Colon (tissue), 2 donors: Measurements from ENCODE around the gene DNAH7.

Experiments used
- FAIRE-seq: peaks from 2 replicates; lab custom pipeline; 2012; peaks lifted over from hg19 to GRCh38; lab: Jason Lieb, UNC
- donor health status: control.
- donor health status: control.

Gene DNAH7

DNA sequence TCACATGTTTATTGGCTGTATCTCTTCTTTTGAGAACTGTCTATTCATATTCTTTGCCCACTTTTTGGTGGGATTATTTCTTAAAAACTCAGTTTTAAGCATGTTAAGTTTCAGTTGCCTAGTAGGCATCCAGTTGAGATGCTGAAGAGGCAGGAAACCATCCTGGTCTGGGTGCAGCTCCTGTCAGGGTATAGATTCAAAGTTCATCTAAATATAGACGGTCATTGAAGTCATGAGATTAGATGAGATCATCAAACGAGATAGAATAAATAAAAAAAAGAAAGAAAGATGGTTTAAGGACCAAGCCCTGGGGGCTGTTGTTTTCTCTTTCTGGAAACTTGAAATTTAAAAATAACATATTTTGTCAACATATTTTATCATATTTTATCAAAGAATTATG is 9.2 kb upstream of the DNAH7 start:
- no peak for FAIRE-seq

DNA sequence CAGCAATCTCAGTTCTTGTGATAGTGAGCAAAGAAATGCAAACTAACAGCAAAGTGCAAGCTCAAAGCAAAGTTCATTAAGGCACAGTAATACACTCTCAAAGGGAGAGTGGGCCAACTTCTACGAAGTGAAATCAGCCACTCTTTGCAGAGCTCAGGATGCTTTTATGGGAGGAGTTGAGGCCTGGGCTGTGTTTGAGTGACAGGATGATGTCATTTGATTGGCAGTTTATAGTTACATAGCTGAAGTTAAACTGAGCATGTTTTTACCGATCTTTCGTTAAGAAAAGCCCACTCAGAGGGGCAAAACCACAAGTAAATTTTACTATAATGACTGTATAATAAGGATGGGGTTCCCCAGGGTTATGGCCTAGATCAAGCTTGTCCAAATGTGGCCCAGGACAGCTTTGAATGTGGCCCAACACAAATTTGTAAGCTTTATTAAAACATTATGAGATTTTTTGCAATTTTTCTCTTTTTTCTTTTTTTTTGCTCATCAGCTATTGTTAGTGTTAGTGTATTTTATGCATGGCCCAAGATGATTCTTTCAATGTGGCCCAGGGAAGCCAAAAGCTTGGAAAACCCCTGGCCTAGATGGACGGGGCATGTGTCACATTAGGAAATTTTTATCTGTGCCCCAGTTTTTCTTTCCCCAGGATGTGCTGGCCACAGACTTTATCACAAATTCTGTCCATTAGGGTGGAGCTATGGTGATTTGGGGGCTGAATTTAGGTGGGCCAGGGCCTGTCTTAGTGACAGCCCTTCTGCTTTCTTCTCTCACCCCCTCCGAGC is 8.3 kb upstream of the DNAH7 start:
- no peak for FAIRE-seq

GRCh38 chr2:196075196-196075595 is 6.6 kb upstream of the DNAH7 start:
- no peak for FAIRE-seq

GRCh38 chr2:196074631-196075030 is 6.0 kb upstream of the DNAH7 start:
- FAIRE-seq = no peak

- no peak for FAIRE-seq
These were observed 4.9 kb upstream of the DNAH7 start for GRCh38 chr2:196073521-196073920.

GRCh38 chr2:196067088-196067382 is 1.6 kb downstream of the DNAH7 start:
- FAIRE-seq = no peak

- FAIRE-seq = peak; percentile 51
These were observed 2.1 kb downstream of the DNAH7 start for GRCh38 chr2:196066291-196067087.

DNA sequence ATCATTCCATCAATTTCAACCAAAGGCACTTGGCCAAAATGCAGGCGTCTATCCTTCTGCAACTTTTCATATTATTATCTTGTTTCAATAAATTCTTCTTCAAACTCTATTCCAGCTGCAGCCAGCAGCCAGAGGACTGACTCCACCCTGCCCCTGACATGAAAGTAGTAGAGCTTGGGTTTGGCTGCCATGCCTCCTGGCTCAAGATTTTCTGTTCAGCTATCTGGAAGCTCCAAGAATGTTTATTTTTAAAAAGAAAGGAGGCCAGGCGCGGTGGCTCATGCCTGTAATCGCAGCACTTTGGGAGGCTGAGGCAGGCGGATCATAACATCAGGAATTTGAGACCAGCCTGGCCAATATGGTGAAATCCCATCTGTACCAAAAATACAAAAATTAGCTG is 4.9 kb downstream of the DNAH7 start:
- no peak for FAIRE-seq

GRCh38 chr2:196059491-196059960 is 9.1 kb downstream of the DNAH7 start:
- FAIRE-seq = no peak

DNA sequence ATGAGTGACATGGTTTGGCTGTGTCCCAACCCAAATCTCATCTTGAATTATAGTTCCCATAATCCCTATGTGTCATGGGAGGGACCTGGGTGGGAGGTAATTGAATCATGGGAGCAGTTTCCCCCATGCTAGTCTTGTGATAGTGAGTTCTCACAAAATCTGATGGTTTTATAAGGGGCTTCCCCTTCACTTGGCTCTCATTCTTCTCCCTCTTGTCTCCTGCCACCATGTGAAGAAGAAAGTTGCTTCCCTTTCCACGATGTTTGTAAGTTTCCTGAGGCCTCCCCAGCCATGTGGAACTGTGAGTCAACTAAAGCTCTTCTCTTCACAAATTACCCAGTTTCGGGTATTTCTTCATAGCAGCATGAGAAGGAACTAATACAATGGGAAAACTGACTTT is 14.0 kb downstream of the DNAH7 start:
- no peak for FAIRE-seq

GRCh38 chr2:196046123-196046917 is 22.3 kb downstream of the DNAH7 start:
- FAIRE-seq = no peak

DNA sequence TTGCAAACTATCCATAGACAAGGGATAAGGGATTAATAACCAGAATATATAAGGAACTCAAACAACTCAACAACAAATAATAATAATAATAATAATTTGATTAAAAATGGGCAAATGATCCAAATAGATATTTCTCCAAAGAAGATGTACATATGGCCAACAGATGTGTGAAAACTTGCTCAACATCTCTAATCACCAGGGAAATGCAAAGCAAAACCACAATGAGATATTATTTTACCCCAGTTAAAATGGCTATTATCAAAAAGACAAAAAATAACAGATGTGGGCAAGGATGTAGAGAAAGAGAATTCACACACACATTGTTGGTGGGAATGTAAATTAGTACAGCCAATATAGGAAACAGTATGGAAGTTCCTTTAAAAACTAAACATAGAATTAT is 26.9 kb downstream of the DNAH7 start:
- no peak for FAIRE-seq

- no peak for FAIRE-seq
These were observed 28.4 kb downstream of the DNAH7 start for GRCh38 chr2:196040218-196040617.

DNA sequence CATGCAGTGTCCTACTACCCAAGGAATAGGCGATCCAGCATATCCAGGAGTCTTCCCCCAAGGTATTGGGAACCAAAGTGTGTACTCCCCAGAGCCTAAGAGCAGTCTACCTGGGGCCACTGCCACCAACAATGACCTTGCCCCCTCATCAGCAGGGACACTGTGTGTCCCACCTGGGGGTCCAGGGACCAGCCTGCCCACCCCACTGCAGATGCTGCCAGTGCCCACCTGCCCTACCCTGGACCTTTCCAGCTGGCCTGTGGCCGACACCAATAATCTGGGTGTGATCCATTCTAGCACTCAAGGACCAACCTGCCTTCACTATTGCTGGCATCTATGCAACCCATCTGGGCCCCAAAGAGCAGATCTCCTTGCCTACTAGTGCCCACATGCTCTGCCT is 32.2 kb downstream of the DNAH7 start:
- no peak for FAIRE-seq

- FAIRE-seq = no peak
These were observed 50.6 kb downstream of the DNAH7 start for GRCh38 chr2:196018037-196018436.

DNA sequence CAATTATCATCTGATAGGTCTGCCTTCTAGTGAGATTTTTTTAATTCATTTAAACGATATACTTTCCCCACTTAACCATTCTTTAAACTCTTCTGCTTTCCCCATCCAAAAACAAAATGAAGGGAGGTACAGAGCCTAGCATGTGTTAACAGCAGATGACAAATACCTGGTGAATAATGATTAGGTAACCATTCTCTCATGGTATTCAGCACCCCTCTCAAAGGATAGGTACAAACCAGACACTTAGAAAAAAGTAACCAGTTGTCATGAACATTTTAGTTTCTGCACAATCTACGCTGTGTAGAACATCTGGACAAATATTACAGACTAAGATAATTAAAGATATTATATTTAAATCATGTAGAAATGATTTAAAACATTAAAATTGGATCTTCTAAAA is 56.3 kb downstream of the DNAH7 start:
- no peak for FAIRE-seq

DNA sequence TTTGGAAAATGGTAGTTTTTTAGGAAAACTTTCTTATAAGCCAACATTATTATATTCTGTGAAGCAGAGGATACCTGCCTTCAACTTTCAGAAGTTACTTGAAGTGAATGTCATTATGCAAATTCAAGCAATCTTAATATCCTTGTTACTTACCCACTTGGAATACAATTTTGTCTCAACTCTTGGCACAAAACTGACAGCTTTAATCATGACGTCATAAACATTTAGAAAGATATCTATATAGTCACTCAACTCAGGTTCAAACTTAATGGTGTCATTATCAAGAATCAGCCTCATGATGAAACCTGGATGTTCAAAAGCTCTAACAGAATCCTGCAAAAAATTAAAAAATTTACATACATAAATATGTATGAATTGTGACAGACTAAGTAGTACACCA is 68.1 kb downstream of the DNAH7 start:
- no peak for FAIRE-seq

DNA sequence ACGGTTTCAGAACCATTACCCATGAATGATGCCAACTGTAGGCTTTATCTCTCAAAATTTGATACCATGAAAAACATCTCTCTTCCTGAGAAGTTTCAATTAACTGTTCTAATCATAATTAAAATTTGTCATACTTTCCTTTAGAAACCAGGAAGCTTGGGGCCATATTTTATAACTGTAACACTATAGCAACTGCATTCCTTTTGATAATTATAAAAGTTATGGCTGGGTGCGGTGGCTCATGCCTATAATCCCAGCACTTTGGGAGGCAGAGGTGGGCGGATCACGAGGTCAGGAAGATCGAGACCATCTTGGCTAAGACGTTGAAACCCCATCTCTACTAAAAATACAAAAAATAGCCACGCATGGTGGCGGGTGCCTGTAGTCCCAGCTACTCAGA is 70.6 kb downstream of the DNAH7 start:
- FAIRE-seq = no peak

DNA sequence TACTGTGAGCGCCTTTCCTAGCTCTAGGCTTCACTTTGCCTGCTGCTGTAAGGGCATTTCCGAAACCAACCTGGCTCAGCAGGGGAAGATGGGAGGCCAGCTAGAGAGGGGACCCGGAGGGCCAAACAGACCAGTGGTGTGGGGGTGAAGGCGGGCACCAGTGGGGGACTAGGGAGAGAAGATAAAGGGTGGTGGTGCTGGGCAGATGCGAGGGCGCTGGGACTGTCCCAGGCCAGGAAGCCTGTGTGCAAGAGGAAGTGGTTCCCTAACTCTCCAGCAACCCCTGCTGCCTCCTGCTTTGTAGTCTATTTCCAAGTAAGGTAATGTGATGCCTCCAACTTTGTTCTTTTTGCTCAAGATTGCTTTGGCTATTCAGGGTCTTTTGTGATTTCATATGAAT is 73.1 kb downstream of the DNAH7 start:
- no peak for FAIRE-seq

DNA sequence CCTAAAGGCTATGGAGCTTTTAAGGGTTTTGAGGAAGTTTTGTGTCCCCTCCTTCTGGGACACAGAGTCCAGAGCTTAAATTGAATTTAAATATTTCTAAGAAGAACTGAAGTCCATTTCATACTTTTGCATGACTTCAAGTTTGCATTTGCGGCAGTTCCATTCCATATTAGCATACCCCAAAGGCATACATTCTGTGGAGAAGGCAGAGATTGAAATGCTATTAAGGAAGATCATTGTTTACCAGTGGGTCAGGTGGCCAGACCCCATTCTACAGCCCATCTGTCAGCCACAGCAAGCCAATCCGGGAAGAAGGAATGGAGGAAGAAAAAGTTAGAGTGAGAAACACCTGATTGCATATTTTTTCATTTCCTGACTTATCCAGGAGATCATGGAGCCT is 75.0 kb downstream of the DNAH7 start:
- FAIRE-seq = no peak

GRCh38 chr2:195985741-195986140 is 82.9 kb downstream of the DNAH7 start:
- FAIRE-seq = no peak

GRCh38 chr2:195984923-195985726 is 83.5 kb downstream of the DNAH7 start:
- FAIRE-seq = no peak
